ENCODE measurements around the gene ANKRD11.
"Not testable (repeated sequence)": the region's sequence is repeated elsewhere in the genome, so short reads cannot be mapped to it uniquely, and the experiment has no call there.

The ANKRD11 gene

GRCh38 chr16:89343501-89344457 is 146.6 kb downstream of the ANKRD11 start:
- no peak for ATAC-seq

- no peak for ATAC-seq
Observed at GRCh38 chr16:89341697-89342694, 148.4 kb downstream of the ANKRD11 start.

GRCh38 chr16:89341279-89341678 is 149.1 kb downstream of the ANKRD11 start:
- ATAC-seq: no peak

GRCh38 chr16:89338863-89339262 is 151.5 kb downstream of the ANKRD11 start:
- ATAC-seq: no peak

- no peak for ATAC-seq
Observed at GRCh38 chr16:89337965-89338364, 152.4 kb downstream of the ANKRD11 start.

- no peak for ATAC-seq
Observed at GRCh38 chr16:89335803-89336485, 154.4 kb downstream of the ANKRD11 start.

- no peak for ATAC-seq
Observed at GRCh38 chr16:89334988-89335802, 155.2 kb downstream of the ANKRD11 start.

GRCh38 chr16:89334461-89334860 is 155.9 kb downstream of the ANKRD11 start:
- ATAC-seq: no peak

GRCh38 chr16:89334050-89334449 is 156.3 kb downstream of the ANKRD11 start:
- no peak for ATAC-seq

GRCh38 chr16:89333401-89334001 is 156.9 kb downstream of the ANKRD11 start:
- peak; percentile 55 to 77 for ATAC-seq

- ATAC-seq: no peak
Observed at GRCh38 chr16:89332902-89333245, 157.5 kb downstream of the ANKRD11 start.

GRCh38 chr16:89332243-89332901 is 158.0 kb downstream of the ANKRD11 start:
- no peak for ATAC-seq

- ATAC-seq: peak in 1 of 2 donors; percentile 12
Observed at GRCh38 chr16:89331371-89332109, 158.8 kb downstream of the ANKRD11 start.

GRCh38 chr16:89330177-89330856 is 160.0 kb downstream of the ANKRD11 start:
- peak; percentile 30 to 33 for ATAC-seq

GRCh38 chr16:89329830-89330176 is 160.6 kb downstream of the ANKRD11 start:
- not testable (repeated sequence) for ATAC-seq

GRCh38 chr16:89328412-89329400 is 161.7 kb downstream of the ANKRD11 start:
- ATAC-seq: not testable (repeated sequence)

GRCh38 chr16:89326721-89327120 is 163.6 kb downstream of the ANKRD11 start:
- ATAC-seq: no peak

- ATAC-seq: no peak
Observed at GRCh38 chr16:89325861-89326471, 164.4 kb downstream of the ANKRD11 start.
